HG03521 (cell line): ENCODE results near the gene PAX7.

ENCODE experiments used
- ATAC-seq: cut with Tn5 transposase; IDR thresholded peaks from one replicate; pipeline ENCODE4 v1.9.1; 2021; ENCODE audit warnings: mild to moderate bottlenecking, moderate library complexity; ENCODE audit not compliant: unreplicated experiment

The PAX7 gene

DNA sequence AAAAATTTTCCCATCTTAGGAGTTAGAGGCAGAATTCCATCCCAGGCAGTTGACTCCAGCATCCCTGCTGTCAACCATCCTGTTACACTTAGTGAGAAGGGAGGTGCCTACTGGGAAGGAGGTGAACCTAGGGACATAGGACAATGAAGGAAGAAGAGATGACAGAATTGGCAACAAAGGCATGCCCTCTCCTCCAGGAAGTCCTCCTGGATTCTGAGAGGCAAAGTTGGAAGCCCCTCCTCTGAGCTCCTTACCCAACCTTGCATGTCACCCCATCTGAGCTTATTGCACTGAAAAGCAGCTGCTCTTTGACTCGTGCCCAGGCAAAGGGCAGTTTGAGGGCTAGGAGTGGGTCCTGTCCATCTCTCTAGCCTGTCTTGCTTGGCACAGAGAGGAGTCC, 66.9 kb downstream of the PAX7 start:
- no peak for ATAC-seq

DNA sequence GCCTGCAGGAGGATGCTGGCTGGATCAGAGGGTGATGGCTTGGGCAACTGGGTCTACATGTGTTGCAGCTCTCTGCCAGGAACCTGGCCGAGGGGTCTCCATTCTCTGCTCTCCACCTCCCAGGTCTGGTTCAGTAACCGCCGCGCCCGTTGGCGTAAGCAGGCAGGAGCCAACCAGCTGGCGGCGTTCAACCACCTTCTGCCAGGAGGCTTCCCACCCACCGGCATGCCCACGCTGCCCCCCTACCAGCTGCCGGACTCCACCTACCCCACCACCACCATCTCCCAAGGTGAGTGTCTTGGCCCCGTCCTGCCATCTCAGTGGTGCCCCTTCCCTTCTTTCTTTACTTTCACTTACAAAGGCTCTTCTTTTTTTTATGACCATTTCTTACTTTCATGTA, 69.9 kb downstream of the PAX7 start:
- no peak for ATAC-seq

GRCh38 chr1:18701183-18701582, 70.5 kb downstream of the PAX7 start:
- no peak for ATAC-seq

- no peak for ATAC-seq
These were observed 72.5 kb downstream of the PAX7 start for GRCh38 chr1:18703041-18703621.

DNA sequence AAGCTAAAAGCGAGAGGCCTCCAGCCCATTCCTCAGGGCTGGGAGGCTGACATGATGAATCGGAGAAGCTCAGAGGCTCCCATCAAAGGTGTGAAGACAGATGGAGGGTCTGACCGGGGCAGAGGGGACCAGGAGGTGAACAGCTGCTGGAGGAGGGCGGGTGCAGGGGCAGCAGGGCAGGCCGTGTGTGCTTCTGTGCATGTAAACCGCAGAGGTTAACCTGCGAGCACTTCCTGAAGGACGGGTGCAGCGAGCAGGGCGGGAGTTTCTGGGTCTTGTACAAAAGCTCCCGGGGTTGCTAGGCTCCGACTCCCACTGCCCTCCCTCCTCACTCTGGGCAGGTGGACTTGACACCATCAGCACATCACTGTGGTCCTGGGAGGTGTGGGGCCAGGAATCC, 75.2 kb downstream of the PAX7 start:
- no peak for ATAC-seq

- no peak for ATAC-seq
These were observed 77.1 kb downstream of the PAX7 start for GRCh38 chr1:18707696-18708257.

- ATAC-seq = no peak
These were observed 79.4 kb downstream of the PAX7 start for GRCh38 chr1:18710002-18710401.

- no peak for ATAC-seq
These were observed 80.4 kb downstream of the PAX7 start for GRCh38 chr1:18711003-18711402.

DNA sequence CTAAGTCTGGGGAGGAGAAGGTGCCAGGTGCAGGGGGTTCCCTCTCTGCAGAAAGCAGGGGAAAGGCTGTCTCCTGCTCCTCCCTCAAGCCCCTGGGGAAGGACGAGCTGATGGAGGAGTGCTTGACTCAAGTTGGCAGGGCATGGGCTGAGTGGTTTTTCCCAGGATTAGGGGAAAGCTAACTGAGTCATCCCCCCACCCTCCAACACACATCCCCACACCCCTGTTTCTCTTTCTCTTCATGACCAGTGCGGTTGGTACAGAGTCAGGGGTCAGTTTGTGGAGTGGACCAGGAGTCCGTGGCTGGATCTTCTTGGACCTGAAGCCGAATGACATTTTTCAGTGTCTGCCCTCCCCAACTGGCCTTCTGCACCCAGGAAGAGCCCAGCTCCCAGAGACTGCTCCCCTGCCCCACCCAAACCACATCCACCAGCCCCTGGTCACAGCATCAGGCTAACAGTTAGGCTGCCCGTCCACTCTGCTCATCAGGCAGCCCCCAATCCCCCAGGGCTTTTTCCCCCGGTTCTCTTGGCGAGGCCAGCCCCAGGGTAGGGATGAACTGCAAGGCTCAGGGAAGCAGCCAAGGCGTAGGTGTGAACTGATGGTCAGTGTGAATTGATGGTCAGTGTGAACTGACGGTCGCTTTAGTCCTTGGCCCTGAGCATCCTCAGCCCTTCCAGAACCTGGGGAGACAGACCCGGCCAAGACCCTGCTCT, 81.0 kb downstream of the PAX7 start:
- no peak for ATAC-seq

- ATAC-seq = no peak
These were observed 81.6 kb downstream of the PAX7 start for GRCh38 chr1:18712252-18712600.

DNA sequence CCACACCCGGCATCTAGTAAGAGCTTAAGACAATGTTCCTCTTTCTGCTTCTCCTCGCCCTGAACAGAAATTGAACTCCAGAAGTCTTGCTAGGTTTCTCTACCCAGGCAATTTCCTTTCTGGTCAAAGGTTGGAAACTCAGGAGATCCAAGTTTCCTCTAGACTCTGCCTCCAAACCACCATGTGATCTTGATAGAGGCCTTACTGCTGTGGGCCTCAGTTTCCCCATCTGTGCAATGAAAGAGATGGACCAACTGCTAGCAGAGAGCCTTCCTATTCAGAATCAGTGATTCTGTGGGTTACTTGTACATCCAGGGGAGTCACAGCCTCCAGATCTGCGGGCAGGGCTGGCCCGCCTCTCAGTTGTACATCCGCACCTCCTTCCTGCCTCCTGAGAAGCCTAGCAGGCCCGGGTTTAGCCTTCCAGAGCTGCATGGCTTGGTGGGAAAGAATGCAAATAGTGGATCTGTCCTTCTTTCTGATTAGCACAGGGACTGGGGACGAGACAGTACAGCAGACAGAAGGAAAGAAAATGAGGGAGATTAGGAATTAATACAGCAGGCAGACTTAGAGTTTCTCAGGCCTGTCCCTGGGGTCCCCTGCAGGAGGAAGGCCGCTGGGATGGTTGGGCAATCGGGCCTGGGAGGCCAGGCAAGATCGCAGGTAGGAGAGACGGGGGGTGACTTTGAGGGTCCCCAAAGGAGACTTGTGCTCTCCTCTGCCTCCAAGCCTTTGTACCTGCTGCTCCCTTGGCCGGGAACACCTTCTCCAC, 83.9 kb downstream of the PAX7 start:
- ATAC-seq = no peak

DNA sequence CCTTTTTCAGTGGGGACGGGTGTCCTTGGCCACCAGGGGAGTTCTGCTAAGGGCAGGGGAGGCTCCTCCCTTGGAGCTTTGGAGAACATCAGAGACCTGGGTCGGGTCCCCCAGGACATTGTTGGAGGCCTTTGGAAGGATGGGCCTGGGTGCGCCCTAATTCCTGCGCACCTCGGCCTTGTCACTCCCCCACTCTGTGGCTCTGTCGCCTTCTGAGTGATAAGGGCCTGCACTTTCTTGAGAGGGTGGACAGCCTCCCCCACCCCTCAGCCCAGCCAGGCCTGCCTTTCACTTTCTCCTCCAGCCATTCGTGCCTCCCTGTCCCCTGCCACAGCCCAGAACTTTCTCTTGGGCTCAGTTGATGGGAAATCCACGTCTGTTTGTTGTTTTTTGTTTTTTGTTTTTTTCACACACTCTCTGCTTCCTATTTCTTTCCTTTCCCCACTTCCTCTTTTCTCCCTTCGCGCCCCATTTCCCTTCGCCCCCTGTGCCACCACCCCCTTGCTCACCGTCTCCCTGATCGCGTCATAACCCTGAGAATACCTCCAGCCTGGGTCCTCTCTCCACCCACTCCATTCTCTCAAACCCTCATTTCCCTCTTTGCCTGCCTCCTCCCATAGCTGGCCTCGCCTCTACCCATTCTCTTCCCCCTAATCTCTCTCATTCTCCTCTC, 85.6 kb downstream of the PAX7 start:
- no peak for ATAC-seq

- ATAC-seq = no peak
These were observed 86.4 kb downstream of the PAX7 start for GRCh38 chr1:18716785-18717678.

- no peak for ATAC-seq
These were observed 89.3 kb downstream of the PAX7 start for GRCh38 chr1:18719786-18720451.

DNA sequence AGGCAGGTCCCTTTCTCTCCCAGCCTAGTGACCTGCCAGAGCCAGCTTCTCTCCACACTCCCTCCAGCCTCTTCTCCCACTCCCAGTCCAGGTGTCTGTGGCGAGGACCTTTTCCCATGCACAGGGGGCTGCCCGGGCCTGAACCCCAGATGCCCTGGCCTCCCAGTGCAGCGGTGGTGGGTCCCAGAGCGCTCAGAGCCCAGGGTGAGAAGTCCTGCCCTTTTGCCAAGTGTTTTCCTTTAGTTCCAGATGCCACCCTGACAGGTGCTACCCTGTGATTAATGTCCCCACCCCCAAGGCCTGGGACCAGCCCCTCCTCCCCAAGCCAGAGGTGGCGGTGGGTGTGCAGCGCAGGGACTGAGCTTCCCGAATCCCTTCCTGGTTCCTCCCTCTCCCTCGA, 90.4 kb downstream of the PAX7 start:
- no peak for ATAC-seq

DNA sequence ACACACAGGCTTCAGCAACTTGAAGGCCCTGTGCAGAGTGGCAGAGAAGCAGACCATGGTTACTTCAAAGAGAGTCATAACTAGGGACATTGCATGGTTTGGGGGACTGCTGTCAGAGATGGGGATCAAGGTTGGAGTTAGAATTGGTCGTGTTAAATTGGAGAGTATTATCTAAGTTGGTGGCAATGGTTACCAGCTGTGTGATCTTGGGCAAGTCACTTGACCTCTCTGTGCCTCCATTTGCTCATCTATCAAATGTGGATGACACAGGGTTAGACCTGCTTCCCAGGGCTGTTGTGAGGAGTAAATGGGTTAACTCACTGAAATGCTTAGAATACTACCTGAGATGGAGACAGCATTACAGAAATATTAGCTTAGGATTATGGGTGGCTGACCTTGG, 91.1 kb downstream of the PAX7 start:
- no peak for ATAC-seq

- ATAC-seq = no peak
These were observed 91.6 kb downstream of the PAX7 start for GRCh38 chr1:18722270-18722669.

DNA sequence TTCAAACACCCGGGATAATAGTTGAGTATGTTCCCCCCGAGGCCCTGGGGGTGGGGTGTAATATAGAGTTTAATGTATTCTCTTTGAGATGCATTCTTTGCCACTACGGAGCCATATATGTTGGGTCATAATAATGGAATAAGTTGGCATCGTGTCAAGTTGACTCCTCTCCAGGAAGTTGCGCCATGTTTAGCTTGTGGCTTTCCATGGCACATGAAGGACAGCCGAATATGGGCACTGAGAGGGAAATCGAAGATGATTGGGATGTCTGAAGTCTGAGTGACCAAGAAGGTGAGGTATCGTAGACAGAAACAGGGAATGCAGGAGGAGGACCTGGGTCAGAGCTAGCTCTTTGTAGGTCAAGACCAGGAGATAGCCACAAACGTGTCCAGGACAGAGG, 92.6 kb downstream of the PAX7 start:
- ATAC-seq = no peak

DNA sequence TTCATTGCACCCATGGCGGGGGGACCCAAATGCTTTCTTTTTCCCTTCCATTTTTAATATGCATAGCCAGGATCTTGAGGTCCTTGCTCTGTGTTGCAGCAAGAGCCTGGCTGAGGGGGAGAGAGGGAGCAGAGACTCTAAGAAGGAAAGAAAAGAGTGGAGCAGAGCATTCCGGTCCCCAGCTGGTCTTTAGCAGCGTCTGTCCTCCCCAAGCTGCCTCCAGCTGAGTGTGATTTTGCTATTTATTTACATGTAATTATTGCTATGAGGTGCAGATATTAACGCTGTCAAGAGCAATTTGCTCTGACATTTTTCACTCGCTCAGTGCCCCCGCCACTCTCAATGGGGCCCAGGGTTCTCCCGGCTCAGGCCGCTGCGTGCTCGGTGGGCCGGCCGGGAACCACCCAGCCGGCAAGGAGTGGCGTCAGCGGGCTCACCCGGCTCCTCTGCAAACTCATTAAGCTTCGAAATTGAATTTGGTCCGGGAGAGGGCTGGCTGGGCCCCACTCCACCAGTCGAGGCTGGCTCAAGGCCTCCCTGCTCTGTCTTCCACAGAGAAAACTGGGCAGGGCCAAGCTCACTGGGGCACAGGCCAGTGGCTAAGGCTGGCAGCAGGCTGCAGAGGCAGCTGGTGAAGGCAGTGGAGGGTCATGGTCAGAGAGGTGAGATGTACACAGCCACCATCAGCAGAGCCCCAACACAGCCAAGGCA, 93.2 kb downstream of the PAX7 start:
- no peak for ATAC-seq
